CD4-positive, alpha-beta T cell treated with Interleukin-1 beta for 1 hour (primary cell): ENCODE data around the gene INSL3.
"Not testable (repeated sequence)": the region's sequence is repeated elsewhere in the genome, so short reads cannot be mapped to it uniquely, and the experiment has no call there.

Experiments
- DNase-seq, 2 donors: peaks; one replicate each; pipeline ENCODE4 v3.0.0-alpha.2; 2020 to 2022

The INSL3 gene

GRCh38 chr19:17811681-17812080, 9.6 kb downstream of the INSL3 start:
- DNase-seq: no peak

GRCh38 chr19:17811103-17811502, 10.2 kb downstream of the INSL3 start:
- DNase-seq: no peak

- DNase-seq: peak; percentile 12
Measured at GRCh38 chr19:17807731-17808316, 13.5 kb downstream of the INSL3 start.

- DNase-seq: no peak
Measured at GRCh38 chr19:17806945-17807344, 14.4 kb downstream of the INSL3 start.

GRCh38 chr19:17805427-17805826, 15.9 kb downstream of the INSL3 start:
- no peak for DNase-seq

GRCh38 chr19:17803264-17803896, 17.9 kb downstream of the INSL3 start:
- peak; percentile 39 to 46 for DNase-seq

GRCh38 chr19:17802137-17802858, 19.0 kb downstream of the INSL3 start:
- no peak for DNase-seq

- DNase-seq: not testable (repeated sequence)
Measured at GRCh38 chr19:17798599-17798998, 22.7 kb downstream of the INSL3 start.

- DNase-seq: no peak
Measured at GRCh38 chr19:17797424-17798201, 23.7 kb downstream of the INSL3 start.

GRCh38 chr19:17796838-17797423, 24.4 kb downstream of the INSL3 start:
- no peak for DNase-seq

- no peak for DNase-seq
Measured at GRCh38 chr19:17796013-17796837, 25.1 kb downstream of the INSL3 start.

GRCh38 chr19:17795495-17795856, 25.8 kb downstream of the INSL3 start:
- DNase-seq: no peak

- no peak for DNase-seq
Measured at GRCh38 chr19:17794731-17795494, 26.4 kb downstream of the INSL3 start, which contains the start of gene B3GNT3. TSS of gene B3GNT3 (plus strand) at chr19:17795138. CDS start at chr19:17807808, 12,670 bp downstream.

- DNase-seq: no peak
Measured at GRCh38 chr19:17794412-17794730, 26.9 kb downstream of the INSL3 start.

GRCh38 chr19:17790059-17790780, 31.1 kb downstream of the INSL3 start:
- DNase-seq: peak in 1 of 2 donors; percentile 25

GRCh38 chr19:17788632-17789031, 32.7 kb downstream of the INSL3 start:
- no peak for DNase-seq

GRCh38 chr19:17787274-17787913, 33.9 kb downstream of the INSL3 start:
- DNase-seq: no peak

- DNase-seq: peak; percentile 62 to 74
Measured at GRCh38 chr19:17784201-17785008, 36.9 kb downstream of the INSL3 start.

- not testable (repeated sequence) for DNase-seq
Measured at GRCh38 chr19:17783721-17784120, 37.6 kb downstream of the INSL3 start.
